ENCODE data around the gene HDDC3.
"Not testable (repeated sequence)": the region's sequence is repeated elsewhere in the genome, so short reads cannot be mapped to it uniquely, and the experiment has no call there.

HDDC3 gene

DNA sequence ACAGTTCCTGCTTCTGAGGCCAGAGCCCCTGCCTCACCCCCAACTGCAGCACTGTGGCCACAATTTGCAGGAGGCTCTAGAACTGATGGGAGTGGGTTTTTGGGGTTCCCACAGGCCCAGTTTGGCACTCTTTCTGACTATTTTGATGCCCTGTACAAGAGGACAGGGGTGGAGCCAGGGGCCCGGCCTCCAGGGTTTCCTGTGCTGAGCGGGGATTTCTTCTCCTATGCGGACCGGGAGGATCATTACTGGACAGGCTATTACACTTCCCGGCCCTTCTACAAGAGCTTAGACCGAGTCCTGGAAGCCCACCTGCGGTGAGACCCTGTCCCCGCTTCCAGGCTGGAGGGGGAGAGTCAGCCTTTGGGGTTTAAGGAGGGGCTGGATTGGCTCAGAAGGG lies 22.4 kb downstream of the HDDC3 start:
- DNase-seq (ENCODE audit: low spot score), result no peak

GRCh38 chr15:90909449-90909848 lies 22.9 kb downstream of the HDDC3 start:
- DNase-seq (ENCODE audit: low spot score), result not testable (repeated sequence)

GRCh38 chr15:90907838-90908507 lies 24.4 kb downstream of the HDDC3 start:
- DNase-seq (ENCODE audit: low spot score), result no peak

- no peak for DNase-seq (ENCODE audit: low spot score)
These were observed 25.2 kb downstream of the HDDC3 start for GRCh38 chr15:90907051-90907660.

GRCh38 chr15:90906181-90906849 lies 26.0 kb downstream of the HDDC3 start:
- no peak for DNase-seq (ENCODE audit: low spot score)

- no peak for DNase-seq (ENCODE audit: low spot score)
These were observed 26.8 kb downstream of the HDDC3 start for GRCh38 chr15:90905306-90906180.

- DNase-seq (ENCODE audit: low spot score), result no peak
These were observed 27.6 kb downstream of the HDDC3 start for GRCh38 chr15:90904746-90905145.

GRCh38 chr15:90903733-90904536 lies 28.4 kb downstream of the HDDC3 start:
- no peak for DNase-seq (ENCODE audit: low spot score)

GRCh38 chr15:90902840-90903732 lies 29.3 kb downstream of the HDDC3 start, which contains the start of gene MAN2A2:
Gene MAN2A2 (plus strand): TSS chr15:90903302. CDS start chr15:90904208, 906 bp downstream.
- DNase-seq (ENCODE audit: low spot score), result peak; percentile 42

DNA sequence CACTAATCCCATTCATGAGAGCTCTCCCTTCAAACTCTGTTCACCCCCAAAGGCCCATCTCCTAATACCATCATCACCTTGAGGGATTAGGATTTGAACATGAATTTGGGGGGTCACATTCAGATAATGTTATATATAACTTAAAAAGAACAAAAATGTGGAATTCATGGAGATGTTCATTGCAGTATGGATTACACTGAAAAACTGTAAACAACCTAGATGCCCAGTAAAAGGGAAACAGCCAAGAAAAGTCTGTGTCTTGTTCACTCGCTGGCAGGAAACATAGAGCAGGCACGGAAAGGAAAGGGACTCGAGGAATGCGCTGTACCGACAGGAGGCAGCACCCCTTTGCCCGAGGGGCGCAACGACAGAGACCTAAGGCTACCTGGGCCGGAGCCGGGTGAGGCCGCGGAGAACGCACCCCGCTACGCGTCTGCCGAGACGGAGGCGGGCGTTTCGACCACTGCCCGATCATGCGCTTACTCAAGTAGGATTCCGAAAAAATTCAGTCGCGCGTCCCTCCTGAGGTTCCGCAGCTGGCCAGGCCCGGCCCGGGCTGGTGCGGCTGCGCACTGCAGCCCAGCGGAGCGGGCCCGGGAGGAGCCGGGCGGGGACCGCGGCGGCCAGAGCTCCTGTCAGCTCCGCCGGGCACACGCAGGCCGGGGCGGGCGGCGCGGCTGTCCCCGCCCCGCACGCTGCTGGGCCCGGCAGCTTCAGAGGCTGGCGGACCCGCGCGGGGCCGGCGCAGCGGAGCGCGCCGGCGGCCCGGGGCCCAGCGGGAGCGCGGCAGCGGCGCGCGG lies 30.1 kb downstream of the HDDC3 start:
- DNase-seq (ENCODE audit: low spot score), result peak; percentile 66

DNA sequence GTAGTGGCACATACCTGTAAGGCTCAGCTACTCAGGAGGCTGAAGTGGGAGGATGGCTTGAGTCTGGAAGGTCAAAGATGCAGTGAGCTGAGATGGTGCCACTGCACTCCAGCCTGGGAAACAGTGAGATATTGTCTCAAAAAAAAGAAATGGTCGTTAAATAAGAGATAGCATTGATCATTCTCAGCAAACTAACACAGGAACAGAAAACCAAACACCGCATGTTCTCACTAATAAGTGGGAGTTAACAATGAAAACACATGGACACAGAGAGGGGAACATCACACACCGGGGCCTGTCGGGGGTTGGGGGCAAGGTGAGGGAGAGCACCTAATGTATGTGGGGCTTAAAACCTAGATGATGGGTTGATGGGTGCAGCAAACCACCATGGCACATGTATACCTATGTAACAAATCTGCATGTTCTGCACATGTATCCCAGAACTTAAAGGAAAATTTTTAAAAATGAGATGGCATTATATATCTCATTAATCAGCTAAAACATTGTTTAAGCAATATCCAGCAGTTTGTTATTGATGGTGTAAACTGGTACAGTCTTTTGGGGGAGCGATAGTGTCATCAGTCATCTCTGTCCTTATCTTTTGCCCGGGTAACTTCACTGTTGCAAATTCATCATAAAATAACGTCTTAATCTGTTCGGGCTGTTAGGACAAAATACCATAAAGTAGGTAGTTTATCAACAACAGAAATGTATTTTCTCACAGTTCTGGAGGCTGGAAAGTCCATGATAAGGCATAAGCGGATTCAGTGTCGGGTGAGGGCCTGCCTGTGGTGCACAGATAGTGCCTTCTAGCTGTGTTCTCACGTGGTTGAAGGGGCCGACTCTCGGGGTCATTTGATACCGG lies 30.9 kb downstream of the HDDC3 start:
- DNase-seq (ENCODE audit: low spot score), result no peak

- not testable (repeated sequence) for DNase-seq (ENCODE audit: low spot score)
These were observed 35.2 kb downstream of the HDDC3 start for GRCh38 chr15:90897131-90897655.

GRCh38 chr15:90895571-90896117 lies 36.7 kb downstream of the HDDC3 start:
- peak; percentile 69 for DNase-seq (ENCODE audit: low spot score)

DNA sequence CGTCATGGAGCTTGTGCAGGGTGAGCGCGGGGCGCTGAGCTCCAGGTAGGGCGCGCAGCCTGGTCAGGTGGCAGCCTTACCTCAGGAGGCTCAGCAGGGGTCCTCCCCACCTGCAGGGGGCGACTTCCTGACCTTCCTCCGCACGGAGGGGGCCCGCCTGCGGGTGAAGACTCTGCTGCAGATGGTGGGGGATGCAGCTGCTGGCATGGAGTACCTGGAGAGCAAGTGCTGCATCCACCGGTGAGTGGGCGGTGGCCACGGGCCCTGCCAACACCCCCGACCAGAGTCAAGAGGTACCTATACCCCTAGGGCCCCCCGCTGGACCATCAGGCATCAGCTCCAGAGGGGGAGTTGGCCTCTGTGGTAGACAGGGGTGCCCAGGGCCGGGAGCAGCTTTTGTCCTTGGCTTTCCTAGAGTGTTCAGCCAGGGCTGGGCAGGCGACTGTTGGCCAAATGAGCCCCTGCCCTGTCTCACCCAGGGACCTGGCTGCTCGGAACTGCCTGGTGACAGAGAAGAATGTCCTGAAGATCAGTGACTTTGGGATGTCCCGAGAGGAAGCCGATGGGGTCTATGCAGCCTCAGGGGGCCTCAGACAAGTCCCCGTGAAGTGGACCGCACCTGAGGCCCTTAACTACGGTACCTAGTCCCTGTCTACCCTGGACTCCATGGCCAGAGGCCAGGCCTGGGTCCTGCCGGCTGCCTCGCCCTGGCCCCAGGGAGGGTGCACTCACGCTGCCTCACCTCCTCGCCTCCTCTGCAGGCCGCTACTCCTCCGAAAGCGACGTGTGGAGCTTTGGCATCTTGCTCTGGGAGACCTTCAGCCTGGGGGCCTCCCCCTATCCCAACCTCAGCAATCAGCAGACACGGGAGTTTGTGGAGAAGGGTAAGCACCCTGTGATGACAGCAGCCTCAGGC lies 38.9 kb downstream of the HDDC3 start:
- DNase-seq (ENCODE audit: low spot score), result no peak

DNA sequence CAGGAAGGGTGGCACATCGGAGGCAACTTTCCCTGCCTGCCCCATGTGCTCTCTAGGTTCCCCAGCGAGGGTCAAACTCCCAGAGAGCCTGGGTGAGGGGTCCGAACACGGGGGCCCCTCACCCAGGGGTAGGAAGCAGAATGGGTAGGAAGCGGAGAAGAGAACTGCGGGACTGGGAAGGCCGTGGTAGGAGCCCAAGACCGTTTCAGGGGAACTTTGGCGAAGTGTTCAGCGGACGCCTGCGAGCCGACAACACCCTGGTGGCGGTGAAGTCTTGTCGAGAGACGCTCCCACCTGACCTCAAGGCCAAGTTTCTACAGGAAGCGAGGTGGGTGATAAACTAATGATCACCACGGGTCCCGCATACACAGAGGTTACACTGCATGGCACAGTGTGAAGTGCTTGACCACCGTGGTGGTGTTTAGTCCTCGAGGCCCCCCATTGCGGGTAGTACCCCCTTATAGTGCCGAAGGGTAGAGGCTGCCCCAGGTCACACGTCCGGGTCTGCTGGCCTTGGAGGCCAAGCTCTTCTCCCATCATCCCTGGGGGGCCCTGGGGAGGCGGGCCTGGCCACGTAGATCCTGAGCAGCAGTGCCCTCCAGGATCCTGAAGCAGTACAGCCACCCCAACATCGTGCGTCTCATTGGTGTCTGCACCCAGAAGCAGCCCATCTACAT lies 39.7 kb downstream of the HDDC3 start:
- DNase-seq (ENCODE audit: low spot score), result no peak

- no peak for DNase-seq (ENCODE audit: low spot score)
These were observed 40.3 kb downstream of the HDDC3 start for GRCh38 chr15:90892023-90892422.
